ENCODE results near the gene SLC39A13.

The SLC39A13 gene

GRCh38 chr11:47394322-47395222 is 13.8 kb upstream of the SLC39A13 start:
- DNase-seq (peak; percentile 56), ATAC-seq (ENCODE audit: insufficient read depth, low read depth) (peak; percentile 79)
- H3K9me3 ChIP-seq (ENCODE audit: insufficient read depth, low read length, severe bottlenecking), result no peaks in the 10 kb centered on the region
- peak overlapping the region; percentile 47; the same call in 1 of the 2 replicates for H3K27ac ChIP-seq (ENCODE audit: low read length)
- H4K20me1 ChIP-seq (ENCODE audit: insufficient read depth, low read length), result no peaks in the 10 kb centered on the region
- no peak overlapping the region for H3K9ac ChIP-seq (ENCODE audit: low read depth, low read length)
- TF ChIP-seq EZH2 (IDR thresholded peaks at IDR 0.05; ENCODE audit: borderline replicate concordance, low read depth, low read length, severe bottlenecking), result no peak
- TF ChIP-seq CTCF (IDR thresholded peaks at IDR 0.05; ENCODE audit: borderline replicate concordance, extremely low read depth, low read length, poor library complexity, severe bottlenecking), result no peak
- no peak overlapping the region for H3K4me3 ChIP-seq (ENCODE audit: low read depth in 1 of 2, low read length in 2 of 2)
- H3K79me2 ChIP-seq (ENCODE audit: insufficient read depth, low read length), result no peaks in the 10 kb centered on the region
- no peaks in the 10 kb centered on the region for H3K27me3 ChIP-seq (ENCODE audit: insufficient read depth, low read length, poor library complexity)
- H3K36me3 ChIP-seq (ENCODE audit: insufficient read depth, low read length), result no peaks in the 10 kb centered on the region
- H3K4me2 ChIP-seq (ENCODE audit: insufficient read depth, low read length), result no peak overlapping the region
- no peak overlapping the region for H2AFZ ChIP-seq (ENCODE audit: low read depth, low read length)
- H3K4me1 ChIP-seq (ENCODE audit: insufficient read depth, low read length), result peaks cover 18% of the 10 kb centered on the region

GRCh38 chr11:47395223-47396048 is 13.0 kb upstream of the SLC39A13 start:
- Histone ChIP-seq H3K36me3 (ENCODE audit: insufficient read depth, low read length) (no peaks in the 10 kb centered on the region), H3K4me1 (ENCODE audit: insufficient read depth, low read length) (peaks cover 25% of the 10 kb centered on the region), H3K4me2 (ENCODE audit: insufficient read depth, low read length) (no peak overlapping the region), H4K20me1 (ENCODE audit: insufficient read depth, low read length) (no peaks in the 10 kb centered on the region), H3K79me2 (ENCODE audit: insufficient read depth, low read length) (no peaks in the 10 kb centered on the region), H3K27me3 (ENCODE audit: insufficient read depth, low read length, poor library complexity) (no peaks in the 10 kb centered on the region), H3K4me3 (ENCODE audit: low read depth in 1 of 2, low read length in 2 of 2) (no peak overlapping the region), H3K27ac (ENCODE audit: low read length) (0 out of 2 replicates have a peak overlapping the region, but pooled peaks have one; percentile 47), H2AFZ (ENCODE audit: low read depth, low read length) (no peak overlapping the region), H3K9me3 (ENCODE audit: insufficient read depth, low read length, severe bottlenecking) (no peaks in the 10 kb centered on the region), H3K9ac (ENCODE audit: low read depth, low read length) (no peak overlapping the region)
- DNase-seq, result no peak
- no peak for ATAC-seq (ENCODE audit: insufficient read depth, low read depth)
- no peak for TF ChIP-seq EZH2 (IDR thresholded peaks at IDR 0.05; ENCODE audit: borderline replicate concordance, low read depth, low read length, severe bottlenecking)
- no peak for TF ChIP-seq CTCF (IDR thresholded peaks at IDR 0.05; ENCODE audit: borderline replicate concordance, extremely low read depth, low read length, poor library complexity, severe bottlenecking)

- no peak overlapping the region for H3K4me2 ChIP-seq (ENCODE audit: insufficient read depth, low read length)
- no peaks in the 10 kb centered on the region for H3K27me3 ChIP-seq (ENCODE audit: insufficient read depth, low read length, poor library complexity)
- no peaks in the 10 kb centered on the region for H3K79me2 ChIP-seq (ENCODE audit: insufficient read depth, low read length)
- H3K27ac ChIP-seq (ENCODE audit: low read length), result no peak overlapping the region
- no peaks in the 10 kb centered on the region for H4K20me1 ChIP-seq (ENCODE audit: insufficient read depth, low read length)
- DNase-seq, result no peak
- H3K9me3 ChIP-seq (ENCODE audit: insufficient read depth, low read length, severe bottlenecking), result no peaks in the 10 kb centered on the region
- no peak overlapping the region for H3K9ac ChIP-seq (ENCODE audit: low read depth, low read length)
- TF ChIP-seq CTCF (IDR thresholded peaks at IDR 0.05; ENCODE audit: borderline replicate concordance, extremely low read depth, low read length, poor library complexity, severe bottlenecking) (no peak), EZH2 (IDR thresholded peaks at IDR 0.05; ENCODE audit: borderline replicate concordance, low read depth, low read length, severe bottlenecking) (no peak)
- ATAC-seq (ENCODE audit: insufficient read depth, low read depth), result no peak
- H2AFZ ChIP-seq (ENCODE audit: low read depth, low read length), result no peak overlapping the region
- no peak overlapping the region for H3K4me3 ChIP-seq (ENCODE audit: low read depth in 1 of 2, low read length in 2 of 2)
- peaks cover 26% of the 10 kb centered on the region for H3K4me1 ChIP-seq (ENCODE audit: insufficient read depth, low read length)
- no peaks in the 10 kb centered on the region for H3K36me3 ChIP-seq (ENCODE audit: insufficient read depth, low read length)
Measured at GRCh38 chr11:47396049-47396320, 12.4 kb upstream of the SLC39A13 start.
